ENCODE measurements around the gene KNDC1.

DNA sequence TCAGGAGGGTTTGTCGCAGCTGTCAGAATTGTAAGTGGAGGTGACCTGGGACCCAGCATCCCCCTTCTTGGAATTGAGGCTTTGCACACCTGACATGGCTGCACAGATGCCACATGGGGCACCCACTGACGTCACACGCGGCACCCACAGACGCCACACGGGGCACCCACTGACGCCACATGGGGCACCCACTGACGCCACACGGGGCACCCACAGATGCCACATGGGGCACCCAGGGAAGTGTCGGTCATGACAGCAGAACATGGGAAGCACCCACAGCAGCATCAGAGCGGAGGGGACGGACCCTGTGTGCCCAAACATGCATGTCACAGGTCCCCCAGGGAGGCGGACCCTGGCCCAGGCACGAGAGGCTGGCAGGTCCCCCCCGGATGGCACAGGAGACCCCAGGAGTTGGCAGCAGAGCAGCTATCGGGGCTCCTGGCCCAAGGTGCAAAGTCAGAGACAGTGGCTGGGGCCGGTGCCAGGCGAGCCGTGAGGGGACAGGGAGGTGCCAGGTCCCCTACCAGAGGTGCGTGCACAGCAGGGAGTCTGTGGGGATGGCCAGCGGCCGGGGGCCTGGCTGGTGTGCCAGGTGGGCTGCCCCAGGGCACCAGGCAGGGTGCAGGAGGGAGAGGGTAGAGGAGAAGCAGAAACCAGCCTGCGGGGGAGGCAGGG lies 21.1 kb downstream of the KNDC1 start:
- no peak for TF ChIP-seq EZH2 (IDR thresholded peaks at IDR 0.05; ENCODE audit: low read length)
- TF ChIP-seq, protein P1, sequence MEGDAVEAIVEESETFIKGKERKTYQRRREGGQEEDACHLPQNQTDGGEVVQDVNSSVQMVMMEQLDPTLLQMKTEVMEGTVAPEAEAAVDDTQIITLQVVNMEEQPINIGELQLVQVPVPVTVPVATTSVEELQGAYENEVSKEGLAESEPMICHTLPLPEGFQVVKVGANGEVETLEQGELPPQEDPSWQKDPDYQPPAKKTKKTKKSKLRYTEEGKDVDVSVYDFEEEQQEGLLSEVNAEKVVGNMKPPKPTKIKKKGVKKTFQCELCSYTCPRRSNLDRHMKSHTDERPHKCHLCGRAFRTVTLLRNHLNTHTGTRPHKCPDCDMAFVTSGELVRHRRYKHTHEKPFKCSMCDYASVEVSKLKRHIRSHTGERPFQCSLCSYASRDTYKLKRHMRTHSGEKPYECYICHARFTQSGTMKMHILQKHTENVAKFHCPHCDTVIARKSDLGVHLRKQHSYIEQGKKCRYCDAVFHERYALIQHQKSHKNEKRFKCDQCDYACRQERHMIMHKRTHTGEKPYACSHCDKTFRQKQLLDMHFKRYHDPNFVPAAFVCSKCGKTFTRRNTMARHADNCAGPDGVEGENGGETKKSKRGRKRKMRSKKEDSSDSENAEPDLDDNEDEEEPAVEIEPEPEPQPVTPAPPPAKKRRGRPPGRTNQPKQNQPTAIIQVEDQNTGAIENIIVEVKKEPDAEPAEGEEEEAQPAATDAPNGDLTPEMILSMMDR (optimal IDR thresholded peaks at IDR 0.05 in 1 of 3, IDR thresholded peaks at IDR 0.05 in 1 of 3, conservative IDR thresholded peaks at IDR 0.05 in 1 of 3; ENCODE audit: extremely low read depth in 1 of 3, insufficient read depth in 2 of 3, low read length in 3 of 3) = no peak
